GM18519 (cell line): ENCODE measurements around the gene PLCB1.
"Not testable (repeated sequence)": the region's sequence is repeated elsewhere in the genome, so short reads cannot be mapped to it uniquely, and the experiment has no call there.

Experiments used
- ATAC-seq: cut with Tn5 transposase; IDR thresholded peaks from one replicate; pipeline ENCODE4 v1.9.1; 2021; ENCODE audit warnings: mild to moderate bottlenecking, moderate library complexity; ENCODE audit not compliant: unreplicated experiment, low FRiP score

Gene PLCB1

GRCh38 chr20:8361006-8361652 lies 229.1 kb downstream of the PLCB1 start:
- peak; percentile 39 for ATAC-seq

DNA sequence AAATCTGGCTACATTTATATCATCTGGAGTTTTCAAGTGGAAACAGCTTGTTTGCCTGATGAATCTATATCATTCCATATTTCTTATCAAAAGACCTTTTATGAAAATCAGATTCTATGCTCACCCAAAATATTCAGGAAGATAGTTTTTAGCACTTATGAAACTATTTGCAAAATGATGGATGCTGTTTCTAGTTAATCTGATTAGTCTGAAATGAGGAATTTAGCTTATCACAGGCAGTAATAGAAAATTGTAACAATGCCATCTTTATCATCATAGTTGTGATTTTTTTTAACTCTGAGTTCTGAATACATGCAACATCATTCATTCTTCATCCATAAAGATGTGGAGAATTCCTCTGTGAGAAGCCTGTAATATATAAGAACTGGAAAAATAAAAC lies 229.7 kb downstream of the PLCB1 start:
- ATAC-seq = no peak

GRCh38 chr20:8362457-8362856 lies 230.4 kb downstream of the PLCB1 start:
- no peak for ATAC-seq

GRCh38 chr20:8363970-8364733 lies 232.1 kb downstream of the PLCB1 start:
- ATAC-seq = no peak

DNA sequence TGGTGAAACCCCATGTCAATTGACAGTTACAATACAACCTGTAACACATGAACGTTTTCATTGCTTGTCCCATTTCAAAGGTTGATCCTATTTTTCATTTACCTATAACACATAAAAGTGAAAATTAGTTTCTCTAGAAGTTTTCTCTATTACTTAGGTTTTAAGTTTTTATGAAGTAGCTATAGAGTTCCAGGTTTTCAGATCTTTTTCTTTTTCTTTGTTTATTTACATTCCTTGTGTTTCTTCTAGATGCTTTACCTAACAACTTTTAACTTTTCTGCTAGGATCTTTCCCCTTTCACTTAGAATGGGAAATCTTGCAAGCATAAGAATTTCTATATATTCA lies 232.6 kb downstream of the PLCB1 start:
- ATAC-seq = no peak

GRCh38 chr20:8365634-8366033 lies 233.6 kb downstream of the PLCB1 start:
- no peak for ATAC-seq

DNA sequence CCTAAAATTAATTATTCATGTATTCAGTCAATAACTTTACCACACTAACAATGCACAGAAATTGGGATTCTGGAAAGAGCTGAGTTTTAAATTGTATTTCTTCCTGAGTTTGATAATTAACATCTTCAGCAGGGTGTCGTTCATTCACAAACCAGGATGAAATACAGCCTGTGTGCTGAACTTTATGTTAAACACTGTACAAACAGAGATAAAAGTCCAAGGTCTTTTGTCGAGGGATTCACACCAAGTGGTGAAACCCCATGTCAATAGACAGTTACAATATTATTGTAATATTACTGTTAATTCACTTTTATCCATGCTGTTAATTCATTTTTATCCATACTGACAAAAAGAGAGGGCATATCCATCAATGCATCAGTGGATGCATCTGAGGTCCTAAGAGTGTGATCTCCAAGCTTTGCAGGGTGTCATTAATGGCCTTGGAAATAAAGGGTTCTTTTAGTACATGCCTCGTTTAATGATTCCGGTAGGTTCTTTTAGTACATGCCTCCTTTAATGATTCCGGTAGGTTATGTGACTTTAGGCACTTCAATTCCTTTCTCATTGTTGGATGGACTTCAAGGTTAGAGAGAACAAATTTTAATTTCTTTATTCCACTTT lies 234.3 kb downstream of the PLCB1 start:
- no peak for ATAC-seq

- ATAC-seq = no peak
These were observed 235.6 kb downstream of the PLCB1 start for GRCh38 chr20:8367689-8368088.

DNA sequence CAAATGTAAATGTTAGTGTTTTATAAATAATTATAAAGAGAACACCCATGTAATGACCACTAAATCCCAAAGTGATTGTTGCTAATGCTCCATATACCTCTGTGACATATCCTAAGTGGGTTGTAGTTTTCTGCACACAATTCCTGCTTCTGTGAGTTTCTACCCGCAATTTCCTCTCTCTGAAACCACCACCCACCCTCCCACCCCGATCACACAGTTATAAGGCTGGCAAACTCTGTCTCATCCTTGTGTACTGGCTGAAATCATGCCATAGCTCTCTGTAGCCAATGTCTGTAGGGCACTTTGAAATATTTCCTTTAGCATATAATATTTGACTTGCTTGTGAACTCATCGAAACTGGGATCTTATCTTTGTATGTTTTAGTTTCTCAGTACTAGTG lies 236.6 kb downstream of the PLCB1 start:
- no peak for ATAC-seq

GRCh38 chr20:8369311-8369710 lies 237.2 kb downstream of the PLCB1 start:
- no peak for ATAC-seq

DNA sequence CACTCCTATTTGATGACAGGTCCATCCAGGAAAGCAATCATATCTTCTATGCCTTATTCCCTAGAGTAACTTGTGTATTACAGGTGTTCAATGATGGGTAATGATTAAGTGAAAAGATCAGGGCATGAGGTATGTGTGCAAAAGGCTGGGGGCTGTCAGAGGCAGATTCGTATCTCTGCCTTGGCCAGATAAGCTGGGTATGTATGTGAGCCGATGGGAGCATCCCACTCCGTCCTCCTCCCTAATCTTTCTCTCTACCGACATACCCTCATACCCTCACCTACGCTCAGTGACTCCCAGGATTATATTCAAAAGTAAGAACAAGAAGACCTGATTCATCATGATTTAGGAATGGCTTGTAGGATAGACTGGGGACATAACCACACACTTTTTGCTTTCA lies 238.7 kb downstream of the PLCB1 start:
- ATAC-seq = no peak

DNA sequence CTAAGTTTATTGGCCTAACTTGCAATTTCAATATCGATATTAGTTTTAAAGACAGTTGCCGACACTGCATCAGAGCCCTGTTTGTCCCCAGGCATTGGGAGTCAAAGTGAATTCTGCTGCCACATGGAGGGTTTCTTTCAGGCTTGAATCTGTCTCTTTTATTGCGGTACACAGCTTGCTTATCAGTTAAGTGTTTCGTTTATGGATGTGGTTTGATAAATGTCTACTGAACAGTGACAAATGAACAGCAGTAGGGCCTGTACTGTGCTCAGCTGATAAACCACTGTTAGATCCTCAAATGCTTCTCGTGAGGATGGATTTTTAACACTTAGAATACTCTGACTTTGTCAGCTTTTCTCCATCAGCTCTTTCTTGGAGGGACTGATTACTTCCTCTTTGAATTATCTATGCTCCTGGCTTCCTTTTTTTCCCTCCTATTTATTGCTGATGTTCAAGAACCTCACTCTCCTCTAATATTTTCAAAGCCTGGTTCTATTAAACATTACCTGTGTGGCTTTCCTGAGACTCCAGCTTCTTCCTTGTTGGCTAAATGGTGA lies 240.8 kb downstream of the PLCB1 start:
- no peak for ATAC-seq

- ATAC-seq = no peak
These were observed 241.5 kb downstream of the PLCB1 start for GRCh38 chr20:8373579-8373978.

- no peak for ATAC-seq
These were observed 243.8 kb downstream of the PLCB1 start for GRCh38 chr20:8375898-8376297.

- ATAC-seq = no peak
These were observed 244.9 kb downstream of the PLCB1 start for GRCh38 chr20:8376940-8377339.

- not testable (repeated sequence) for ATAC-seq
These were observed 247.1 kb downstream of the PLCB1 start for GRCh38 chr20:8379125-8379524.

DNA sequence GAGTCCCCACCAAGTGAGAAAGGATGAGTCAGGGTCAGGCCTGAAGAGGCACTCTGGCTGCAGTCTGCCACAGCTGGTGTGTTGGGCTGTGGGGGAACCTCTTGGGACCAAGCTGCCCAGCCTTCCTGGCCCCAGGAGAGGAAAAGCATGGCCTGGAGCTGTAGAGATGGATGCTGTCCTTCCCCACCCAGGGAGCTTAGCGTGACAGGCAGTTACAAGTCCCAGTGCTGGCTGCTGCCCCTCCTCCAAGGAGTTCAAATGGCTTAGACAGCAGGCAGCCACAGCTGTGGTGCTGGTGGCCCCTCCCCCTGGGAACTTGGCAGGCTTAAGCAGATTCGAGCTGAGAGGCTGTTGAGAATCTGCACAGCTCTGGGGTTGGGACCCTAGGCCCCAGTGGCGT lies 253.2 kb downstream of the PLCB1 start:
- no peak for ATAC-seq

GRCh38 chr20:8386991-8387390 lies 254.9 kb downstream of the PLCB1 start:
- ATAC-seq = no peak

GRCh38 chr20:8388141-8388540 lies 256.1 kb downstream of the PLCB1 start:
- no peak for ATAC-seq

DNA sequence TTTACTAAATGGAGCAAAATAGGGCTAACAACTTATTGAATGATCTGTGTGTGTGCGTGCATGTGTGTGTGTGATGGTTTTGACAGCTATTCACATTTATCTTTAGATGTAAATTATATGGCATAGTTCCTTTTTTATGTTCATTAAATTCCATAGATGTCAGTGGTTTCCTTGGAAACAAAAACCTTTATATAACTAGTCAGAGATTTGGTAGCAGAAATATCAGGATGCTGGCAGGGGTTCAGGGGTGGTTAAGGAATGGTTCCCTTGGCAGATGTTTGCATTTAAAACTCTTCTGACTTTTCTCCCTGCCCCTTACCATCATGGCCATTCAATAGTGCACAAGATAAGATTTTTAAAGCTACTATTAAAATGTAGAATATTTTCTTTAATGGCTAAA lies 256.6 kb downstream of the PLCB1 start:
- no peak for ATAC-seq

- ATAC-seq = no peak
These were observed 257.4 kb downstream of the PLCB1 start for GRCh38 chr20:8389381-8390036.
